Smooth muscle cell (in vitro differentiated cells): ENCODE measurements around the gene CELSR2. TPM values are rescaled to one million over a fixed set of nuclear protein-coding genes. Genes with fewer than 3 reads are reported as not detected.

Source experiments
- DNase-seq: peaks from one replicate; lab custom pipeline; 2025; ENCODE audit not compliant: unreplicated experiment; lab: John Stamatoyannopoulos, UW
- H2AFZ ChIP-seq: fragments of 200-600 bp; sonication (generic); 2 replicates; pipeline ENCODE4 v1.6.0; 2016; ENCODE audit warnings: antibody characterized with exemption, low read depth, mild to moderate bottlenecking
- H3F3A ChIP-seq: fragments of 200-600 bp; sonication (generic); 2 replicates; pipeline ENCODE4 v1.6.0; 2017; ENCODE audit warnings: antibody characterized with exemption, low read depth
- H3K27ac ChIP-seq: fragments of 200-600 bp; sonication (generic); 2 replicates; pipeline ENCODE4 v1.5.1; 2016; ENCODE audit warnings: low read depth, mild to moderate bottlenecking
- H3K27me3 ChIP-seq: fragments of 200-600 bp; sonication (generic); 2 replicates; pipeline ENCODE4 v1.6.1; 2016; ENCODE audit warnings: low read depth, mild to moderate bottlenecking
- H3K36me3 ChIP-seq: fragments of 200-600 bp; sonication (generic); 2 replicates; pipeline ENCODE4 v1.5.1; 2016; ENCODE audit warnings: low read depth
- H3K4me1 ChIP-seq: fragments of 200-600 bp; sonication (generic); 2 replicates; pipeline ENCODE4 v1.5.1; 2016; ENCODE audit warnings: low read depth
- H3K4me2 ChIP-seq: fragments of 200-600 bp; sonication (generic); 2 replicates; pipeline ENCODE4 v1.6.0; 2016; ENCODE audit warnings: mild to moderate bottlenecking
- H3K4me3 ChIP-seq: fragments of 200-600 bp; sonication (generic); 2 replicates; pipeline ENCODE4 v1.5.1; 2016; ENCODE audit warnings: mild to moderate bottlenecking
- H3K79me2 ChIP-seq: fragments of 200-600 bp; sonication (generic); 2 replicates; pipeline ENCODE4 v1.6.0; 2016; ENCODE audit warnings: low read depth, mild to moderate bottlenecking
- H3K9ac ChIP-seq: fragments of 200-600 bp; sonication (generic); 2 replicates; pipeline ENCODE4 v1.6.0; 2016; ENCODE audit warnings: low read depth
- H3K9me3 ChIP-seq: fragments of 200-600 bp; sonication (generic); replicated peaks from 2 replicates; pipeline ENCODE4 v1.5.1; 2016; ENCODE audit warnings: low read depth
- H4K20me1 ChIP-seq: fragments of 200-600 bp; sonication (generic); 2 replicates; pipeline ENCODE4 v1.6.0; 2016; ENCODE audit warnings: low read depth
- CTCF ChIP-seq: fragments of 200-600 bp; sonication (generic); IDR thresholded peaks from 2 replicates; pipeline ENCODE4 v1.5.1; 2017; ENCODE audit warnings: borderline replicate concordance, mild to moderate bottlenecking, antibody characterized with exemption; ENCODE audit not compliant: insufficient read depth, poor library complexity, severe bottlenecking
- WGBS: methylation state at CpG from one replicate; pipeline ENCODE4 v1.1.7; 2016; ENCODE audit warnings: low lambda C conversion rate; 5-methylcytosine and 5-hydroxymethylcytosine counted together
- polyA plus RNA-seq: library from polyadenylated mRNA; unstranded; fragments of >200 nt; fragmentation: Nextera tagmentation; extraction: Ambion mirVana; gene quantifications from 2 replicates; pipeline ENCODE4 v1.2.1, GENCODE V29; 2016
- total RNA-seq: library from RNA; depleted of rRNA; stranded (reverse); fragments of >200 nt; gene quantifications from 2 replicates; pipeline ENCODE4 v1.2.3, GENCODE V29; 2014

Gene CELSR2
- total and polyA plus RNA-seq, 2 experiments from 2014 or later = 1.8 to 3.6 TPM

DNA sequence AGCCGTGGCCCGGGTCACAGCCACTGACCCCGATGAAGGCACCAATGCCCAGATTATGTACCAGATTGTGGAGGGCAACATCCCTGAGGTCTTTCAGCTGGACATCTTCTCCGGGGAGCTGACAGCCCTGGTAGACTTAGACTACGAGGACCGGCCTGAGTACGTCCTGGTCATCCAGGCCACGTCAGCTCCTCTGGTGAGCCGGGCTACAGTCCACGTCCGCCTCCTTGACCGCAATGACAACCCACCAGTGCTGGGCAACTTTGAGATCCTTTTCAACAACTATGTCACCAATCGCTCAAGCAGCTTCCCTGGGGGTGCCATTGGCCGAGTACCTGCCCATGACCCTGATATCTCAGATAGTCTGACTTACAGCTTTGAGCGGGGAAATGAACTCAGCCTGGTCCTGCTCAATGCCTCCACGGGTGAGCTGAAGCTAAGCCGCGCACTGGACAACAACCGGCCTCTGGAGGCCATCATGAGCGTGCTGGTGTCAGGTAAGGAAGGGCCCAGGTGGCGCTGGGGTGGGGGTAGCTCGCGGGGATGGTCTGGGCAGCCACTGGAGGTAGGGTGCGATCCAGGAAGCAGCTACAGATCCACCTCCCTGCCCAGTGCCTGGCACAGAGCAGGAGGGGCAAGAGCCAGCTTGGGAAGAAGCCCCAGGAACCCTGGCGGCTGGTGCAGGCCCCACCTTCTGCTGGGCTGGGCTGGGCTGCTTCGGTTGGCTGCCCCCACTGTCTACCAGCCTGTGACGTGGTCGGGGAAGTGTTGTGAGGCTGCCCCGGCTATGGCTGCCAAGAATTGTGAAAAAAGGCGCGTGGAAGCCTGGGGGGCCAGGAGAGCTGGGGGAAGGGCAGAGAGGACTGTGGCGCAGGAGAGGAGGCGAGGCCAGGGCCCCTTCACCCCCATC, 3.8 kb downstream of the CELSR2 start:
- Histone ChIP-seq H3K4me2 (no peak overlapping the region), H3F3A (no peaks in the 10 kb centered on the region), H4K20me1 (no peaks in the 10 kb centered on the region), H2AFZ (peak overlapping the region; percentile 78), H3K9me3 (no peaks in the 10 kb centered on the region), H3K9ac (no peak overlapping the region), H3K27ac (no peak overlapping the region), H3K4me1 (peaks cover 24% of the 10 kb centered on the region), H3K36me3 (no peaks in the 10 kb centered on the region), H3K79me2 (no peaks in the 10 kb centered on the region), H3K4me3 (no peak overlapping the region), H3K27me3 (peaks cover 5% of the 10 kb centered on the region)
- 93% methylated on average over 33 of the region's 33 CpGs for WGBS
- TF ChIP-seq CTCF = no peak
- no peak for DNase-seq

GRCh38 chr1:109253803-109254620, 4.7 kb downstream of the CELSR2 start:
- Histone ChIP-seq H3K79me2 (no peaks in the 10 kb centered on the region), H3K36me3 (no peaks in the 10 kb centered on the region), H3K9me3 (no peaks in the 10 kb centered on the region), H3K9ac (no peak overlapping the region), H3K4me2 (peak overlapping the region; percentile 50), H3K27ac (no peak overlapping the region), H3F3A (no peaks in the 10 kb centered on the region), H3K4me3 (no peak overlapping the region), H3K4me1 (peaks cover 24% of the 10 kb centered on the region), H2AFZ (peak overlapping the region; percentile 78), H3K27me3 (peaks cover 5% of the 10 kb centered on the region), H4K20me1 (no peaks in the 10 kb centered on the region)
- 26% methylated on average over 8 of the region's 9 CpGs for WGBS
- DNase-seq = no peak
- TF ChIP-seq CTCF = no peak

- Histone ChIP-seq H2AFZ (no peak overlapping the region), H3K9ac (no peak overlapping the region), H3K4me3 (no peak overlapping the region), H3K4me1 (peaks cover 24% of the 10 kb centered on the region), H4K20me1 (no peaks in the 10 kb centered on the region), H3K4me2 (peak overlapping the region; percentile 50), H3K9me3 (no peaks in the 10 kb centered on the region), H3K27ac (no peak overlapping the region), H3K36me3 (no peaks in the 10 kb centered on the region), H3F3A (no peaks in the 10 kb centered on the region), H3K79me2 (no peaks in the 10 kb centered on the region), H3K27me3 (peaks cover 5% of the 10 kb centered on the region)
- WGBS = 92% methylated on average over 7 of the region's 7 CpGs
- no peak for TF ChIP-seq CTCF
- no peak for DNase-seq
Observed at GRCh38 chr1:109254621-109255096, 5.3 kb downstream of the CELSR2 start.
